GM20000 (cell line): ENCODE data around the gene ST6GALNAC4.

Experiments used
- DNase-seq: peaks from one replicate; pipeline ENCODE4 v3.0.0; 2012; ENCODE audit warnings: low spot score
- TF ChIP-seq, protein P1 (sequence below): IDR thresholded peaks from 2 replicates; pipeline ENCODE4 v1.5.1; 2012; ENCODE audit warnings: mild to moderate bottlenecking, control low read depth; ENCODE audit errors: extremely low read depth, missing control alignments

The ST6GALNAC4 gene, protein sequence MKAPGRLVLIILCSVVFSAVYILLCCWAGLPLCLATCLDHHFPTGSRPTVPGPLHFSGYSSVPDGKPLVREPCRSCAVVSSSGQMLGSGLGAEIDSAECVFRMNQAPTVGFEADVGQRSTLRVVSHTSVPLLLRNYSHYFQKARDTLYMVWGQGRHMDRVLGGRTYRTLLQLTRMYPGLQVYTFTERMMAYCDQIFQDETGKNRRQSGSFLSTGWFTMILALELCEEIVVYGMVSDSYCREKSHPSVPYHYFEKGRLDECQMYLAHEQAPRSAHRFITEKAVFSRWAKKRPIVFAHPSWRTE

DNA sequence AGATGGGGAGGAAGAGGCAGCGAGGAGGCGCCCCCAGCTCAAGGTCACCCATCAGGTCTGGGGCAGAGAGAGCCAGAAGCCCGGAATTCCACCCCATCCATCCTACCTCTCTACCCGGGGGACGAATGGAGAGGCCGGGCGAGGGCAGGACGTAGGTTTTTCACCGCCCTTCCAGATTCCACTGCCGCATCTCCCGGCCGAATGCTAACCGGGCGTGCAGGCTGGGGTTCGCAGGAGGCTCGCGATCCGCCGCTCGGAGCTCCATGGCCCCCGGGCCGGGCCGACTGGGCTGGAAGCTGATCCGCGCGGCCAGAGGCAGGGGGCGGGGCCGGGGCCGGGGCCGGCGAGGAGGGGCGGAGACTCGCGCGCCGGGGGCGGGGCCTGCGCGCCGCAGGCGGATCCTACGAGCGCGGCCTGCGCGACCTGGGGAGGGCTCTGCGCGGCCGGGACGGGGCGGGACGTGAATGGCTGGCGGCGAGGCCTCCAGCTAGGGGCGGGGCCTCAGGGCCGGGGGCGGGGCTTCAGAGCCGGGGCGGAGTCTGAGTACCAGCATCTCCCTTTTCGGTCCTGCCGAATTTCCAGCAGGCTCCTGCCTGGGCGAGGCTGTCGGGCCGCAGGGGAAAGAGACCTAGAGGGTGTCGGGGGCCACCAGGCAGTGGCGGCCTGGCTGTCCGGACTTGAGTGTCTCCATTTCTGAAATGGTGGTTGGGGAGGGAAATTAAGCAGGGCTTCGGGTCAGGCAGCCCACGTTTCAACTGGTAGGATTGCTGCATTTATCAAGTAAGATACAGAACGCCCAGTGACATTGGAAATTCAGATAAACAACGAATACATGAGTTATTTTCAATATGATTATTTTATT is at the start of gene ST6GALNAC4:
Gene ST6GALNAC4 (minus strand): TSS at position 322 of the 862 bp plus-strand sequence. CDS start 622 bp downstream, outside the sequence.
- peak; percentile 99 for DNase-seq
- TF ChIP-seq, protein P1, sequence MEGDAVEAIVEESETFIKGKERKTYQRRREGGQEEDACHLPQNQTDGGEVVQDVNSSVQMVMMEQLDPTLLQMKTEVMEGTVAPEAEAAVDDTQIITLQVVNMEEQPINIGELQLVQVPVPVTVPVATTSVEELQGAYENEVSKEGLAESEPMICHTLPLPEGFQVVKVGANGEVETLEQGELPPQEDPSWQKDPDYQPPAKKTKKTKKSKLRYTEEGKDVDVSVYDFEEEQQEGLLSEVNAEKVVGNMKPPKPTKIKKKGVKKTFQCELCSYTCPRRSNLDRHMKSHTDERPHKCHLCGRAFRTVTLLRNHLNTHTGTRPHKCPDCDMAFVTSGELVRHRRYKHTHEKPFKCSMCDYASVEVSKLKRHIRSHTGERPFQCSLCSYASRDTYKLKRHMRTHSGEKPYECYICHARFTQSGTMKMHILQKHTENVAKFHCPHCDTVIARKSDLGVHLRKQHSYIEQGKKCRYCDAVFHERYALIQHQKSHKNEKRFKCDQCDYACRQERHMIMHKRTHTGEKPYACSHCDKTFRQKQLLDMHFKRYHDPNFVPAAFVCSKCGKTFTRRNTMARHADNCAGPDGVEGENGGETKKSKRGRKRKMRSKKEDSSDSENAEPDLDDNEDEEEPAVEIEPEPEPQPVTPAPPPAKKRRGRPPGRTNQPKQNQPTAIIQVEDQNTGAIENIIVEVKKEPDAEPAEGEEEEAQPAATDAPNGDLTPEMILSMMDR = no peak

DNA sequence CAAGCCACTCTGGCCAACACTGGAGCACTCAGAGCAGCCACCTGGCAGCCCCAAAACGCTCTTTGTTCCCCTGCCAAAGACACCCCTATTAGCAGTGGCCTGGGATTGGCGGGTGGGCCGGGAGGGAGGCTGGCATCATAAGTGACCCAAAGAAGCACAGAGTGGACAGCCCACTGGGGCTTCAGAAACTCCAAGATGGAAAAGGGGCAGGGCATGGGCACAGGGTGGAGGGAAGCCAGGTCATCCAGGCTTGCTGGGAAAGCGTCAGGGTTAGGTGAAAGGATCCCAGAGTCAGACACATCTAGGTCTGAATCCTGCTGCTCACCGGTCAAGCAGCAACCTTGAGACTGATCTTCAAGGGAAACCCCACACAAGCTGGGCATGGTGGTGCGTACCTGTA is 49.1 kb upstream of the ST6GALNAC4 start:
- DNase-seq = no peak
- TF ChIP-seq, protein P1 = no peak

DNA sequence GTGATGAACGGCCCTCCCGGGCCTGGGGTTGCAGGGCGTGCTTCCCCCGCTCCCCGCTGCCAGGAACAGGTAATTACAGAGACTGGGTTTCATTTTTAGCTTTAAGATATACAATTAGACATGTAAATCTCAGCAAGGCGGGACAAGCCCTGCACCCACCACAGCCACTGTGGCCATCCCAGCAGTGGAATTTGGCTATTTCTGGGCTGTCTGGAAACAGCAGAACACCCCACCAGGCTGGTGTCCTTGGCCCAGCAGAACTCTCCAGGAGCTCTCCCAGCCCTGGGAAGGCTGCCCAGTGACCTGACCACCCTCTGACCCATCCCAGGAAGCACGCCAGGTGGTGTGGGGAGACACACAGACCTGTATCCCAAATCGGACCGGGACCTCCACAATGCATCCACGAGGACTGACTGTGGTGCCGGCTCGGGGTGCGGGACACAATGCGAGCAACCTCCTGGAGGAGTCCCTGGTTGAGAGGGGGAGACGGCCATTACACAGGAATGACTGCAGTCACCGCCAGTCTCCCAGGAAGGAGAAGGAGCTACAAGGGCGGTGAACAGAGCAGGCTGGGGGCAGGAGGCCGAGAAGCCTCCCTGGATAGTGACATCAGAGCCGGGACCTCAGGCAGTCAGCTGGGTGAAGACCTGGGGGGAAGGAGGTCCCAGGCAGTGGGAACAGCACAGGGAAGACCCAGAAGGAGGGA is 46.7 kb upstream of the ST6GALNAC4 start:
- no peak for DNase-seq
- TF ChIP-seq, protein P1 = no peak

DNA sequence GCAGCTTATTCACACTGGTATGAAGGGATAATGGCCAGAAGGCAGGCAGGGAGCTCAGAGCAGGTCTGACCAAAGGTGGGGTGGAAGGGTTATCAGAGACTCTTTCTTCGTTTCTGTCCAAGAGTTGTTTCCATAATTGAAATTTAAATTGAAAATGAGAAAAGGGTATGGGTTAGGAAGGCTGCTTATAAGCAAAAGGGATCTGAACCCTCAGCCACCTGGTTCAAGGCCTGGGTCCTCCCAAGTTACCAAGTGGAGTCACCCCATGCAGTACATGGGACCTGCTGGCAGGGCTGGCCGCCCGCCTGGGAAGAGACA is 46.2 kb upstream of the ST6GALNAC4 start:
- TF ChIP-seq, protein P1 = no peak

DNA sequence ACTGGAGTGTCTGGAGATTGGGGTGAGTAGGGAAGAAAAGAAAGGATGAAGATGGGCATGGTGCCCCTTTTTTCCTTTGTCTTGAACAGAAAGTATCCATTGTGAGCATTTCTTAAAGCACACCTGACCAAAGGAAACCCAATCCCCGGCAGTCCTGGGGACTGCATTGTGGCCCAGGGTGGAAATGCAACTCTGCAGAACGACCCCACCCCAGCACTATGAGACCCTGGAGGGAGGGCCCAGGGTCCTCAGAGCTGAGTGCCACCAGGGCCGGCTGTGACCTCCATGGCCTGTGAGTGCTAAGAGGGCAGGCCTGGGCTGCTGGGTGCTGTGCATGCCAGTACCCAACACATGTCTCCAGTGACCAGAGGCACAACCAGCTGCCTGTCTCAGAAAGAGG is 45.4 kb upstream of the ST6GALNAC4 start:
- TF ChIP-seq, protein P1 = no peak
- no peak for DNase-seq

More for the DNA sequence above, 46.2 kb upstream of the ST6GALNAC4 start:
- no peak for DNase-seq

DNA sequence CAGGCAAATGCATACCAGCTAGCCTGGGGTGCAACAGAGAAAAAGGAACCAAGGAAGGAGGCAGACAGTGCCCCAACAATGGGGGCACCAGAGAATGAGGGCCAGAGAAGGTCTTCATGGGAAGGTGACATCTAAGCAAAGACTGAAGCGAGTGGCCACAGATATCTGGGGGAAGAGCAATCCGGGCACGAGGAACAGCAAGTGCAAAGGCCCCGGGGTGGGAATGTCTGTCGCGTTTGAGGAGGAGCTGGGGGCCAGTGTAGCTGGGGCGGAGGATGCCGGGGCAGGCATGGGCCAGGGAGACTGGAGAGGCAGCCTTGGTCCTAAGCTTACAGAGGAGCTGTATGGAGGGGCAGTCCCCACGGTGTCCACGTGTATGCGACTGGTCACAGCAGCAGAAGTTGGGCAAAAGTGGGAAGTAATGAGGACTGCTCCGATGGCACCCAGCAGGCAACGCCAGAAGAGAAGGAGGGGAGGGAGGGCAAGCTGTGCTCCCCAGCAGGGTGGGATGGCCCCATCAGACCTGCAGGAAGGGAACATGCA is 44.8 kb upstream of the ST6GALNAC4 start:
- DNase-seq = no peak
- TF ChIP-seq, protein P1 = no peak
